ENCODE measurements around the gene CCL14. TPM values are rescaled to one million over a fixed set of nuclear protein-coding genes. Genes with fewer than 3 reads are reported as not detected.
"Not testable (repeated sequence)": the region's sequence is repeated elsewhere in the genome, so short reads cannot be mapped to it uniquely, and the experiment has no call there.

The CCL14 gene
- 96.8 TPM for total RNA-seq

GRCh38 chr17:35986643-35987042 lies at the start of gene CCL14:
Gene CCL14 (minus strand): TSS chr17:35986729. CDS start chr17:35986649, 80 bp downstream.
- ATAC-seq (no peak), DNase-seq (ENCODE audit: low spot score) (no peak)
- intact Hi-C loops (cut with DNase I), result no loop called here

- intact Hi-C loops (cut with DNase I), result no loop called here
- no peak for DNase-seq (ENCODE audit: low spot score)
- no peak for ATAC-seq
These were observed 49.7 kb upstream of the CCL14 start for GRCh38 chr17:36036235-36036634.

DNA sequence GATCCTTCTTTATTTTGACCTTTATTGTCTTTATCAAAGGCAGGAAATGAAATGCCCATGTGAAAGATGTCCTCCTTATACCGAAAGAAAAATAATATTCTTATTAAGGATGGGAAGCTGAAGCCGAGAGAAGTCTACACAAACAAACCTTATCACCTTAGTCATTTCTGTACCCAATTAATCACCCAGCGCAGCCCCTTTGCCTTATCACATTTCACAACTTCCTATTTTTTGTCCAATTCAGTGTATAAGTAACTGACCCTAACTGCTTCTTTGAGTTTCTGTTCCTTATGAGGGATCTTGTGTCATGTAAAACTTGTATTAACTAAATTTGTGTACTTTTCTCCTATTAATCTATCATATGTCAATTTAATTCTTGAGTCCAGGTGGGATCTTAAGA lies 47.6 kb upstream of the CCL14 start:
- no peak for ATAC-seq

GRCh38 chr17:36030956-36031355 lies 44.4 kb upstream of the CCL14 start:
- DNase-seq (ENCODE audit: low spot score) (no peak), ATAC-seq (no peak)
- intact Hi-C loops (cut with DNase I), result no loop called here

More for the DNA sequence above, 47.6 kb upstream of the CCL14 start:
- no peak for DNase-seq (ENCODE audit: low spot score)
- intact Hi-C loops (cut with DNase I), result no loop called here

GRCh38 chr17:36027761-36028160 lies 41.2 kb upstream of the CCL14 start:
- intact Hi-C loops (cut with DNase I), result no loop called here
- no peak for ATAC-seq
- no peak for DNase-seq (ENCODE audit: low spot score)

GRCh38 chr17:36024106-36024869 lies 37.8 kb upstream of the CCL14 start:
- ATAC-seq (no peak), DNase-seq (ENCODE audit: low spot score) (no peak)
- intact Hi-C loops (cut with DNase I), result no loop called here

GRCh38 chr17:36019423-36019822 lies 32.9 kb upstream of the CCL14 start:
- intact Hi-C loops (cut with DNase I), result no loop called here
- ATAC-seq (no peak), DNase-seq (ENCODE audit: low spot score) (no peak)

DNA sequence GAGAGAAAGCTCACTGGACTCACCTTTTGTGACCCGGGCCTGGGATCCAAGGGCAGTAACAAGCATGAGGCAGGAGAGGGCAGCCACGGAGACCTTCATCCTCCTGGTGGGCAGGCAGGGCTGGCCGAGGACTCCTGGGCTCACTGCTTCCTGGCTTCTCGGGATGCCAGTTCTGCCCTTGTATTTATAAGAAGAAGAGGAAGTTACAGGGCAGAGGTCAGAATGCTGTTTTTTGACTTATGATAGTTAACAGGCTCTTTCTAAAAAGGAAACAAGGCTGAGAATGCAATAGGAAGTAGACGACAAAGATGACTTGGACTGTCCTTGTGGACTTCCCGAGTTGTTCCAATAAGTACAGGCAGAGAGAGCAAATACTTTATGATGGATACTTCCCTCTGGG lies 31.3 kb upstream of the CCL14 start, which contains the start of gene CCL23:
Gene CCL23 (minus strand): TSS at position 174 of the 400 bp plus-strand sequence. CDS start 75 bp downstream, at position 99.
- DNase-seq (ENCODE audit: low spot score) (no peak), ATAC-seq (peak; percentile 17)
- intact Hi-C loops (cut with DNase I), result no loop called here

- ATAC-seq (no peak), DNase-seq (ENCODE audit: low spot score) (no peak)
- intact Hi-C loops (cut with DNase I), result no loop called here
These were observed 30.0 kb upstream of the CCL14 start for GRCh38 chr17:36016555-36016954.

DNA sequence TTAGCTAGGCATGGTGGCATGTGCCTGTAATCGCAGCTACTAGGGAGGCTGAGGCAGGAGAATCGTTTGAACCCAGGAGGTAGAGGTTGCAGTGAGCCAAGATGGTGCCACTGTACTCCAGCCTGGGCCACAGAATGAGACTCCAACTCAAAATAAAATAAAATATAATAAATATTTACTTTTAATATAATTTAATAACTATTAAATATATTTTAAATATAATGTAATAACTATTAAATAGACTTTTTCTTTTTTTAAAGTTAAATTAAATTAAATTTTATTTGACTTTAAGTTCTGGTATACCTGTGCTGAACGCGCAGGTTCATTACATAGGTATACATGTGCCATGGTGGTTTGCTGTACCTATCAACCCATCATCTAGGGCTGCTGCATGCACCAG lies 29.4 kb upstream of the CCL14 start:
- DNase-seq (ENCODE audit: low spot score); ATAC-seq; intact Hi-C loops (cut with DNase I): not testable (repeated sequence)

GRCh38 chr17:36014946-36015345 lies 28.4 kb upstream of the CCL14 start:
- intact Hi-C loops (cut with DNase I), result no loop called here
- ATAC-seq (no peak), DNase-seq (ENCODE audit: low spot score) (no peak)

DNA sequence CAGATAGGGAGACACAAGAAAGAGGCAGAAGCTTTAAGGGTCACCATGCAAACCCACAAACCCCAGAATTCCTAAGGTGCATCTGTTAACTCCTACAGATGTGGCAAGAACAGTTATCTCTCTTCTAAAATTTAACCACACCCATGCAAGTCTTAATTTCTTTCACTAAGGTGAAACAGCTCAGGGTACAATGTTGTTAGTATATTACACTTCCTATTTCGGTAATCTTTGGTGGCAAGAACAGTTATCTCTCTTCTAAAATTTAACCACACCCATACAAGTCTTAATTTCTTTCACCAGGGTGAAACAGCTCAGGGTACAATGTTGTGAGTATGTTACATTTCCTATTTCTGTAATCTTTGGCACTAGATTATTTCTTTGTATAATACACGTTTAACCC lies 24.7 kb upstream of the CCL14 start:
- DNase-seq (ENCODE audit: low spot score) (no peak), ATAC-seq (no peak)
- intact Hi-C loops (cut with DNase I), result no loop called here

DNA sequence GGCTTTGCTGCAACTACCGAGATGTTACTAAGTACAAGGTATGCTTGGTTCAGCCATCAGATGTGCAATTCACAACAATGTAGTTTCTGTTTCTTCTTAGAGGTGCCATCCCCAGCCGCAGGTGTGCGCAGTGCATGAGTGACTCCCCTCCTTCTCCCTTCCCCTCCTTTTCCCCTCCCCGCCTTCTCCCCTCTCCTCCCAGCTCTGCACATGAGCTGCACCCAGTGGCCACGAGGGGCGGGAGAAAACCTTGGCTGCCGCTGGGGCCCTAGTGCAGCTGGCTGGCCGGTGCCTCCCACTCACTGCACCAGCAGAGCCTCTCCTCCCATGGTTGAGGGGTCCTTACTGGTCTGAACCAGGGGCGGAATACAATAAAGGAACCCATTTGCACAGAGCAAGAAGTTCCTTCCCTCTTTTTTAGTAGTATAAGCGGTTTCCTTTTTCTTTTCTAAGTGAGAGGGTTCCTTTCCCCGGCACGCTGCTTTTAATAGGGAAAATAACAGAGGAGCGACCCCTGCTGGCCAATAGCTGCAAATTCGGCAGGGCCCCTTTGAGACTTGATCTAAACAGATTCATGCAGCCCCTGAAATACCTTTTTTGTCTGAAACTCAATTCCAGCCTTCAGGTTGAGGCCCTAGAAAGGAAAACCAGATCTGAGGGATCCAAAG lies 22.6 kb upstream of the CCL14 start:
- intact Hi-C loops (cut with DNase I), result no loop called here
- ATAC-seq (no peak), DNase-seq (ENCODE audit: low spot score) (no peak)

- intact Hi-C loops (cut with DNase I), result no loop called here
- no peak for ATAC-seq
- no peak for DNase-seq (ENCODE audit: low spot score)
These were observed 18.1 kb upstream of the CCL14 start for GRCh38 chr17:36004594-36005108.

- DNase-seq (ENCODE audit: low spot score) (no peak), ATAC-seq (no peak)
- intact Hi-C loops (cut with DNase I), result no loop called here
These were observed 16.1 kb upstream of the CCL14 start for GRCh38 chr17:36002631-36003030.

DNA sequence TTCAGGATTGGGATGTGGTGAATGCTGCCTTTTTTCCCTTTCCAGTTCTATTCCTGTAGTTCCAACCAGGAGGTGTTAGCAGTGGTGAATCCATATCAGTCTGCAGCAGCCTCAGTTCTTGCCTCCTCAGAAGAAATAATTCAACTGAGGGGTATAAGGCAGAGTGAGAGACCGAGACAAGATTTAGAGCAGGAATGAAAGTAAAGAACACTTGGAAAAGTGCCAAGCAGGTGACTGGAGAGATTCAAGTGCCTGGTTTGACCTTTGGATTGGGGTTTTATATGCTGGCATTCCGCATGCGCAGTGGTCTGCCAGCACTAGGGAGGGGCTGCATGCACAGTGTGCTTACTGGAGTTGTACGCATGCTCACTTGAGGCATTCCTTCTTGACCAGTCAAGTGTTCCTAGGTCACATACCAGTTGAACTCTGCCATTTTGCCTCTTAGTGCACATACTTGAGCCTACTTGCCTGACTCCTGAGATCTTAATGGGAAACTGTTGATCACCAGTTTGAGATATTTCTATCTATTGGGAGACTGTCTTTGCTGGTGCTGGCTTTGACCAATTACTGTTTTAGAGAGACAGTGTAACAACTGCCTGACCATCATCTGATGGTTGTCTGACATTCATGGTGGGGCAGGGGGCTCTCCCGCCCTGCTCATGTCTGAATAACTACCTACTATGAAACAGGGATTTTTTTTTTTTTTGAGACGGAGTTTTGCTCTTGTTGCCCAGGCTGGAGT lies 15.5 kb upstream of the CCL14 start:
- no peak for DNase-seq (ENCODE audit: low spot score)
- intact Hi-C loops (cut with DNase I), result no loop called here
- no peak for ATAC-seq

GRCh38 chr17:36001110-36001771 lies 14.7 kb upstream of the CCL14 start, which contains the start of gene CCL15:
Gene CCL15 (minus strand): TSS chr17:36001553. CDS start chr17:36001492, 61 bp downstream.
- ATAC-seq (no peak), DNase-seq (ENCODE audit: low spot score) (no peak)
- intact Hi-C loops (cut with DNase I), result no loop called here

DNA sequence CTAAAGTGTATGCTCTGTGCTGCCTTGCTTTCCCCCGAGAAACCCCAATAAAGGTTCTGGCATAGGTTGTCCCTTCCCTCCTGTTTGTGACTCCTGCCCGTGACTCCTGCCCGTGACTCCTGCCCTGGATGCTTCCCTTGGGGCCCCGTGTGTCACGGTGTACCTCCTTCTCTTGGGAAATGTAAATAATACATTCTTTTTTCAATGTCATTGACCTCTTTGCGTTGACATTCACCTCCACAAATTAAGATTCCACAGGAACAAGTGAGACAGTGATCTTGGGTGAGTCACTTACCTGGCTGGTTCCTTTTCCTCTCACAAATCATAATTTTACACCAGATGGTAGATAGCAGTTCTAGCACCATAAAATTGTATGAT lies 14.2 kb upstream of the CCL14 start:
- DNase-seq (ENCODE audit: low spot score), result no peak
- intact Hi-C loops (cut with DNase I), result no loop called here

DNA sequence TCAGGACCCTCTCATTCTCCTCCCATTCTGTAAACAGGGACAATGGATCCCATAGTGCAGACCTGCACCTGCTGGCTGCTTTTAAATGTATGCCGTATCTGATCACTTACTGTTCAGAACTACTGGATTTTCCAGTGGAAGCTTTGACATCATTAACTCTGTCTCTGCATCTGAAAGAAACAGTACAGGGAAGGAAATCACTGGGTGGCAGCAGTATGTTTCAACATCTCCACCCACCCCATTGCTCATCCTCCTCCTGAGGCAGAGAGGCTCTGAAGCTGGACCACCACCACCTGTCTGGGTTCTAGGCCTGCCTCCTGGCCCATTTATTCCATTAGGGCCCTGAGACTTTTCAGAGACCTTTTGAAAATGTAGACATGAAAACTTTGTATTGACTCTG lies 12.2 kb upstream of the CCL14 start:
- intact Hi-C loops (cut with DNase I), result no loop called here
- ATAC-seq, result no peak

More for the DNA sequence above, 14.2 kb upstream of the CCL14 start:
- ATAC-seq, result no peak

More for the DNA sequence above, 12.2 kb upstream of the CCL14 start:
- DNase-seq (ENCODE audit: low spot score), result no peak

All from sciatic nerve (tissue), 2 donors.